GM19455 (cell line): ENCODE data around the gene DNAJA2.
"Not testable (repeated sequence)": the region's sequence is repeated elsewhere in the genome, so short reads cannot be mapped to it uniquely, and the experiment has no call there.

Experiments
- ATAC-seq: cut with Tn5 transposase; IDR thresholded peaks from one replicate; pipeline ENCODE4 v1.9.1; 2021; ENCODE audit not compliant: unreplicated experiment

Gene DNAJA2

GRCh38 chr16:46973207-46973995 lies at the start of gene DNAJA2:
TSS of gene DNAJA2 (minus strand) at chr16:46973674. CDS start at chr16:46973572, 102 bp downstream.
- ATAC-seq = peak; percentile 80

GRCh38 chr16:47019568-47019967 lies 46.1 kb upstream of the DNAJA2 start:
- ATAC-seq = no peak

- ATAC-seq = peak; percentile 99
These were observed 44.9 kb upstream of the DNAJA2 start for GRCh38 chr16:47018223-47018891.

- no peak for ATAC-seq
These were observed 44.2 kb upstream of the DNAJA2 start for GRCh38 chr16:47017636-47018035.

GRCh38 chr16:47016700-47017133 lies 43.2 kb upstream of the DNAJA2 start:
- ATAC-seq = no peak

GRCh38 chr16:47013910-47014309 lies 40.4 kb upstream of the DNAJA2 start:
- no peak for ATAC-seq

GRCh38 chr16:47013172-47013571 lies 39.7 kb upstream of the DNAJA2 start:
- no peak for ATAC-seq

GRCh38 chr16:47010812-47011211 lies 37.3 kb upstream of the DNAJA2 start:
- not testable (repeated sequence) for ATAC-seq

GRCh38 chr16:47008612-47009011 lies 35.1 kb upstream of the DNAJA2 start:
- ATAC-seq = no peak

- ATAC-seq = no peak
These were observed 34.7 kb upstream of the DNAJA2 start for GRCh38 chr16:47008174-47008573.

GRCh38 chr16:47004652-47005051 lies 31.2 kb upstream of the DNAJA2 start:
- no peak for ATAC-seq

GRCh38 chr16:47000066-47000465 lies 26.6 kb upstream of the DNAJA2 start:
- ATAC-seq = not testable (repeated sequence)

GRCh38 chr16:46997844-46998243 lies 24.4 kb upstream of the DNAJA2 start:
- no peak for ATAC-seq

- no peak for ATAC-seq
These were observed 23.5 kb upstream of the DNAJA2 start for GRCh38 chr16:46996952-46997458.

- ATAC-seq = no peak
These were observed 22.9 kb upstream of the DNAJA2 start for GRCh38 chr16:46996391-46996790.

- no peak for ATAC-seq
These were observed 18.5 kb upstream of the DNAJA2 start for GRCh38 chr16:46991729-46992704.

GRCh38 chr16:46986896-46987295 lies 13.4 kb upstream of the DNAJA2 start:
- no peak for ATAC-seq

- no peak for ATAC-seq
These were observed 13.0 kb upstream of the DNAJA2 start for GRCh38 chr16:46986438-46986837.

GRCh38 chr16:46982335-46982734 lies 8.9 kb upstream of the DNAJA2 start:
- no peak for ATAC-seq

- no peak for ATAC-seq
These were observed 7.5 kb upstream of the DNAJA2 start for GRCh38 chr16:46980926-46981325.

GRCh38 chr16:46976550-46976949 lies 3.1 kb upstream of the DNAJA2 start:
- ATAC-seq = no peak
